ENCODE results near the gene GTPBP1. TPM values are rescaled to one million over a fixed set of nuclear protein-coding genes. Genes with fewer than 3 reads are reported as not detected.

GTPBP1 gene
- total and polyA plus RNA-seq, 2 of the 13 experiments (the other 11 are each of a cell fraction or from before 2014, with no cell fraction given) = 22.3 to 27.0 TPM

DNA sequence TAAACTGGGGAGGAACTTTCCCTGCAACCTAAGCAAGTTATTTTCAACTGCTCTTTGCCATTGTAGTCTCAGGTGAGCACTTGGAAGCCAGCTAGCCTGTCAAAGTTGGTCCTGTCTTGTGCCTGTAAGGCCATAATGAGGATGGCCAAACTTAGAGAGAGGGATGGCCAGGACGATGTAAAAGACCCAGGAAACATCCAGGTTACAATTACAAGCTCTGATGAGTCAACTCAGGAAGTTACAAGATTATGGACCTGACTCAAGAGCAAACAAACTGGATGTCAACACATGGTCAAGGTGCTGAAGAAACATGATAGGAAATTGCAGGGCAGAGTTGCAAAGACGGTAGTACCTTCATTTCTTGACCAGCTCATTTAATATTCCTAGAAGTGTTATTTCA is 1.6 kb downstream of the GTPBP1 start (continued):
- no peak for TF ChIP-seq ASH2L (IDR thresholded peaks at IDR 0.05; ENCODE audit: insufficient read length, low read depth, low read length)
- 0 out of 2 replicates have a peak, but pooled peaks have one; percentile 16 for TF ChIP-seq ARNTL (CRISPR knock-in tag; IDR thresholded peaks at IDR 0.05)
- TF ChIP-seq, protein P1, sequence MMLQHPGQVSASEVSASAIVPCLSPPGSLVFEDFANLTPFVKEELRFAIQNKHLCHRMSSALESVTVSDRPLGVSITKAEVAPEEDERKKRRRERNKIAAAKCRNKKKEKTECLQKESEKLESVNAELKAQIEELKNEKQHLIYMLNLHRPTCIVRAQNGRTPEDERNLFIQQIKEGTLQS (CRISPR knock-in tag; IDR thresholded peaks at IDR 0.05) = peak; percentile 86
- TF ChIP-seq, protein P2, sequence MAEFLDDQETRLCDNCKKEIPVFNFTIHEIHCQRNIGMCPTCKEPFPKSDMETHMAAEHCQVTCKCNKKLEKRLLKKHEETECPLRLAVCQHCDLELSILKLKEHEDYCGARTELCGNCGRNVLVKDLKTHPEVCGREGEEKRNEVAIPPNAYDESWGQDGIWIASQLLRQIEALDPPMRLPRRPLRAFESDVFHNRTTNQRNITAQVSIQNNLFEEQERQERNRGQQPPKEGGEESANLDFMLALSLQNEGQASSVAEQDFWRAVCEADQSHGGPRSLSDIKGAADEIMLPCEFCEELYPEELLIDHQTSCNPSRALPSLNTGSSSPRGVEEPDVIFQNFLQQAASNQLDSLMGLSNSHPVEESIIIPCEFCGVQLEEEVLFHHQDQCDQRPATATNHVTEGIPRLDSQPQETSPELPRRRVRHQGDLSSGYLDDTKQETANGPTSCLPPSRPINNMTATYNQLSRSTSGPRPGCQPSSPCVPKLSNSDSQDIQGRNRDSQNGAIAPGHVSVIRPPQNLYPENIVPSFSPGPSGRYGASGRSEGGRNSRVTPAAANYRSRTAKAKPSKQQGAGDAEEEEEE (CRISPR knock-in tag; IDR thresholded peaks at IDR 0.05; ENCODE audit: borderline replicate concordance) = no peak
- no peak for TF ChIP-seq POLR2AphosphoS5 (IDR thresholded peaks at IDR 0.05; ENCODE audit: low read depth, low read length)
- TF ChIP-seq, protein P3, sequence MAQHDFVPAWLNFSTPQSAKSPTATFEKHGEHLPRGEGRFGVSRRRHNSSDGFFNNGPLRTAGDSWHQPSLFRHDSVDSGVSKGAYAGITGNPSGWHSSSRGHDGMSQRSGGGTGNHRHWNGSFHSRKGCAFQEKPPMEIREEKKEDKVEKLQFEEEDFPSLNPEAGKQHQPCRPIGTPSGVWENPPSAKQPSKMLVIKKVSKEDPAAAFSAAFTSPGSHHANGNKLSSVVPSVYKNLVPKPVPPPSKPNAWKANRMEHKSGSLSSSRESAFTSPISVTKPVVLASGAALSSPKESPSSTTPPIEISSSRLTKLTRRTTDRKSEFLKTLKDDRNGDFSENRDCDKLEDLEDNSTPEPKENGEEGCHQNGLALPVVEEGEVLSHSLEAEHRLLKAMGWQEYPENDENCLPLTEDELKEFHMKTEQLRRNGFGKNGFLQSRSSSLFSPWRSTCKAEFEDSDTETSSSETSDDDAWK (CRISPR knock-in tag; IDR thresholded peaks at IDR 0.05) = no peak
- TF ChIP-seq THAP11 (CRISPR knock-in tag; IDR thresholded peaks at IDR 0.05) = peak; percentile 64
- no peak for TF ChIP-seq HNRNPK (IDR thresholded peaks at IDR 0.05; ENCODE audit: low read depth, low read length, poor library complexity, severe bottlenecking)
- no peak for TF ChIP-seq REXO4 (CRISPR knock-in tag; IDR thresholded peaks at IDR 0.05; ENCODE audit: borderline replicate concordance)
- TF ChIP-seq FOSL1 (CRISPR knock-in tag; IDR thresholded peaks at IDR 0.05; ENCODE audit: borderline replicate concordance) = peak; percentile 77; the same call in 1 of the 2 replicates
- TF ChIP-seq ZNF724P (CRISPR knock-in tag; IDR thresholded peaks at IDR 0.05; ENCODE audit: borderline replicate concordance) = no peak
- TF ChIP-seq ZNF432 (CRISPR knock-in tag; IDR thresholded peaks at IDR 0.05; ENCODE audit: borderline replicate concordance) = no peak
- TF ChIP-seq CEBPG (CRISPR knock-in tag; IDR thresholded peaks at IDR 0.05) = peak; percentile 82
- TF ChIP-seq ZNF709 (CRISPR knock-in tag; IDR thresholded peaks at IDR 0.05) = no peak
- no peak for TF ChIP-seq SETDB1 (CRISPR knock-in tag; IDR thresholded peaks at IDR 0.05; ENCODE audit: borderline replicate concordance)
- no peak for TF ChIP-seq ZBTB8A (CRISPR knock-in tag; IDR thresholded peaks at IDR 0.05; ENCODE audit: borderline replicate concordance, low read depth)
- TF ChIP-seq, protein P4, sequence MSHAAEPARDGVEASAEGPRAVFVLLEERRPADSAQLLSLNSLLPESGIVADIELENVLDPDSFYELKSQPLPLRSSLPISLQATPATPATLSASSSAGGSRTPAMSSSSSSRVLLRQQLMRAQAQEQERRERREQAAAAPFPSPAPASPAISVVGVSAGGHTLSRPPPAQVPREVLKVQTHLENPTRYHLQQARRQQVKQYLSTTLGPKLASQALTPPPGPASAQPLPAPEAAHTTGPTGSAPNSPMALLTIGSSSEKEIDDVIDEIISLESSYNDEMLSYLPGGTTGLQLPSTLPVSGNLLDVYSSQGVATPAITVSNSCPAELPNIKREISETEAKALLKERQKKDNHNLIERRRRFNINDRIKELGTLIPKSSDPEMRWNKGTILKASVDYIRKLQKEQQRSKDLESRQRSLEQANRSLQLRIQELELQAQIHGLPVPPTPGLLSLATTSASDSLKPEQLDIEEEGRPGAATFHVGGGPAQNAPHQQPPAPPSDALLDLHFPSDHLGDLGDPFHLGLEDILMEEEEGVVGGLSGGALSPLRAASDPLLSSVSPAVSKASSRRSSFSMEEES (CRISPR knock-in tag; IDR thresholded peaks at IDR 0.05) = 0 out of 2 replicates have a peak, but pooled peaks have one; percentile 48
- TF ChIP-seq, protein P5, sequence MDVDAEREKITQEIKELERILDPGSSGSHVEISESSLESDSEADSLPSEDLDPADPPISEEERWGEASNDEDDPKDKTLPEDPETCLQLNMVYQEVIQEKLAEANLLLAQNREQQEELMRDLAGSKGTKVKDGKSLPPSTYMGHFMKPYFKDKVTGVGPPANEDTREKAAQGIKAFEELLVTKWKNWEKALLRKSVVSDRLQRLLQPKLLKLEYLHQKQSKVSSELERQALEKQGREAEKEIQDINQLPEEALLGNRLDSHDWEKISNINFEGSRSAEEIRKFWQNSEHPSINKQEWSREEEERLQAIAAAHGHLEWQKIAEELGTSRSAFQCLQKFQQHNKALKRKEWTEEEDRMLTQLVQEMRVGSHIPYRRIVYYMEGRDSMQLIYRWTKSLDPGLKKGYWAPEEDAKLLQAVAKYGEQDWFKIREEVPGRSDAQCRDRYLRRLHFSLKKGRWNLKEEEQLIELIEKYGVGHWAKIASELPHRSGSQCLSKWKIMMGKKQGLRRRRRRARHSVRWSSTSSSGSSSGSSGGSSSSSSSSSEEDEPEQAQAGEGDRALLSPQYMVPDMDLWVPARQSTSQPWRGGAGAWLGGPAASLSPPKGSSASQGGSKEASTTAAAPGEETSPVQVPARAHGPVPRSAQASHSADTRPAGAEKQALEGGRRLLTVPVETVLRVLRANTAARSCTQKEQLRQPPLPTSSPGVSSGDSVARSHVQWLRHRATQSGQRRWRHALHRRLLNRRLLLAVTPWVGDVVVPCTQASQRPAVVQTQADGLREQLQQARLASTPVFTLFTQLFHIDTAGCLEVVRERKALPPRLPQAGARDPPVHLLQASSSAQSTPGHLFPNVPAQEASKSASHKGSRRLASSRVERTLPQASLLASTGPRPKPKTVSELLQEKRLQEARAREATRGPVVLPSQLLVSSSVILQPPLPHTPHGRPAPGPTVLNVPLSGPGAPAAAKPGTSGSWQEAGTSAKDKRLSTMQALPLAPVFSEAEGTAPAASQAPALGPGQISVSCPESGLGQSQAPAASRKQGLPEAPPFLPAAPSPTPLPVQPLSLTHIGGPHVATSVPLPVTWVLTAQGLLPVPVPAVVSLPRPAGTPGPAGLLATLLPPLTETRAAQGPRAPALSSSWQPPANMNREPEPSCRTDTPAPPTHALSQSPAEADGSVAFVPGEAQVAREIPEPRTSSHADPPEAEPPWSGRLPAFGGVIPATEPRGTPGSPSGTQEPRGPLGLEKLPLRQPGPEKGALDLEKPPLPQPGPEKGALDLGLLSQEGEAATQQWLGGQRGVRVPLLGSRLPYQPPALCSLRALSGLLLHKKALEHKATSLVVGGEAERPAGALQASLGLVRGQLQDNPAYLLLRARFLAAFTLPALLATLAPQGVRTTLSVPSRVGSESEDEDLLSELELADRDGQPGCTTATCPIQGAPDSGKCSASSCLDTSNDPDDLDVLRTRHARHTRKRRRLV (CRISPR knock-in tag; IDR thresholded peaks at IDR 0.05) = 0 out of 2 replicates have a peak, but pooled peaks have one; percentile 54
- no peak for TF ChIP-seq ONECUT2 (CRISPR knock-in tag; IDR thresholded peaks at IDR 0.05)
- TF ChIP-seq RAD51 (IDR thresholded peaks at IDR 0.05; ENCODE audit: borderline replicate concordance) = no peak
- peak; percentile 78; the same call in 1 of the 2 replicates for TF ChIP-seq SIN3A (IDR thresholded peaks at IDR 0.05; ENCODE audit: borderline replicate concordance, low read depth, low read length)
